GM23338 (cell line): ENCODE results near the gene TMEM255B.

Experiments
- CREB1 ChIP-seq: fragments of 250-450 bp; sonication (Bioruptor Pico); IDR thresholded peaks from 2 replicates; pipeline ENCODE4 v1.5.0; 2020; ENCODE audit warnings: low read depth, mild to moderate bottlenecking, moderate library complexity
- EZH2 ChIP-seq: fragments of 200-600 bp; sonication (generic); IDR thresholded peaks from one replicate; pipeline ENCODE4 v1.8.0; 2017; ENCODE audit warnings: antibody characterized with exemption, mild to moderate bottlenecking, low read depth; ENCODE audit not compliant: unreplicated experiment
- EZH2phosphoT487 ChIP-seq: fragments of 200-600 bp; sonication (generic); IDR thresholded peaks from one replicate; pipeline ENCODE4 v1.8.1; 2018; ENCODE audit warnings: antibody characterized with exemption; ENCODE audit not compliant: unreplicated experiment
- JUNB ChIP-seq: IDR thresholded peaks from one replicate; pipeline ENCODE4 v1.6.1; 2016; ENCODE audit warnings: antibody characterized with exemption; ENCODE audit not compliant: unreplicated experiment
- POLR2AphosphoS5 ChIP-seq: IDR thresholded peaks from 2 replicates; pipeline ENCODE4 v1.6.1; 2016; ENCODE audit warnings: antibody characterized with exemption, low read depth
- ZNF331 ChIP-seq: fragments of 250-450 bp; sonication (Bioruptor Pico); IDR thresholded peaks from 2 replicates; pipeline ENCODE4 v1.5.0; 2020; ENCODE audit warnings: low read depth, mild to moderate bottlenecking, moderate library complexity
- TF ChIP-seq, protein P1 (sequence below): IDR thresholded peaks from one replicate; pipeline ENCODE4 v1.6.1; 2018; ENCODE audit warnings: antibody characterized with exemption; ENCODE audit not compliant: unreplicated experiment
- TF ChIP-seq, protein P2 (sequence below), 2 experiments: fragments of 200-600 bp in 1 of 2; sonication (generic) in 1 of 2; conservative IDR thresholded peaks; 2 replicates each; pipeline versions ENCODE4 v1.5.1 to v1.6.1; 2016 to 2017; ENCODE audit warnings: antibody characterized with exemption in 2 of 2, low read depth in 2 of 2, mild to moderate bottlenecking in 2 of 2, moderate library complexity in 1 of 2
- TF ChIP-seq, protein P3 (sequence below): IDR thresholded peaks from 2 replicates; pipeline ENCODE4 v1.6.1; 2016; ENCODE audit warnings: antibody characterized with exemption

DNA sequence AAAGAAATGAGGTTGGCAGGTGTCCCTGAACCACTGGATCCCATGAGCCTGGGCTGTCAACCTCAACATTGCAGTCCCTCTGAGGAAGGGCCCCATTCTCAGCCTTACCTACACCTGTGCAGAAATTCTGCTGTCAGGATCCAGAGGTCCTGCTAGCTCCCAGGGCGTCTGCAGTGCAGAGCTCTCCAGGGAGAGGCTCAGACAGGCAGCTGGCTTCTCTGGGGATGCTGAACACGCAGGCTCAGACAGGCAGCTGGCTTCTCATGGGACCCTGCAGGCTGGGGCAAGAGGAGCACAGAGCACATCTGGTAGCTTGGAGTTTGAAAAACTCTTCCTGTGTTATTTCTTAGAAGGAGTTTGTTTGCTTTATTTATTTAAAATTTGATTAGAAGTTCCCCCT lies 50.9 kb downstream of the TMEM255B start:
- TF ChIP-seq, protein P1, sequence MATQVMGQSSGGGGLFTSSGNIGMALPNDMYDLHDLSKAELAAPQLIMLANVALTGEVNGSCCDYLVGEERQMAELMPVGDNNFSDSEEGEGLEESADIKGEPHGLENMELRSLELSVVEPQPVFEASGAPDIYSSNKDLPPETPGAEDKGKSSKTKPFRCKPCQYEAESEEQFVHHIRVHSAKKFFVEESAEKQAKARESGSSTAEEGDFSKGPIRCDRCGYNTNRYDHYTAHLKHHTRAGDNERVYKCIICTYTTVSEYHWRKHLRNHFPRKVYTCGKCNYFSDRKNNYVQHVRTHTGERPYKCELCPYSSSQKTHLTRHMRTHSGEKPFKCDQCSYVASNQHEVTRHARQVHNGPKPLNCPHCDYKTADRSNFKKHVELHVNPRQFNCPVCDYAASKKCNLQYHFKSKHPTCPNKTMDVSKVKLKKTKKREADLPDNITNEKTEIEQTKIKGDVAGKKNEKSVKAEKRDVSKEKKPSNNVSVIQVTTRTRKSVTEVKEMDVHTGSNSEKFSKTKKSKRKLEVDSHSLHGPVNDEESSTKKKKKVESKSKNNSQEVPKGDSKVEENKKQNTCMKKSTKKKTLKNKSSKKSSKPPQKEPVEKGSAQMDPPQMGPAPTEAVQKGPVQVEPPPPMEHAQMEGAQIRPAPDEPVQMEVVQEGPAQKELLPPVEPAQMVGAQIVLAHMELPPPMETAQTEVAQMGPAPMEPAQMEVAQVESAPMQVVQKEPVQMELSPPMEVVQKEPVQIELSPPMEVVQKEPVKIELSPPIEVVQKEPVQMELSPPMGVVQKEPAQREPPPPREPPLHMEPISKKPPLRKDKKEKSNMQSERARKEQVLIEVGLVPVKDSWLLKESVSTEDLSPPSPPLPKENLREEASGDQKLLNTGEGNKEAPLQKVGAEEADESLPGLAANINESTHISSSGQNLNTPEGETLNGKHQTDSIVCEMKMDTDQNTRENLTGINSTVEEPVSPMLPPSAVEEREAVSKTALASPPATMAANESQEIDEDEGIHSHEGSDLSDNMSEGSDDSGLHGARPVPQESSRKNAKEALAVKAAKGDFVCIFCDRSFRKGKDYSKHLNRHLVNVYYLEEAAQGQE: no peak
- TF ChIP-seq, protein P2, sequence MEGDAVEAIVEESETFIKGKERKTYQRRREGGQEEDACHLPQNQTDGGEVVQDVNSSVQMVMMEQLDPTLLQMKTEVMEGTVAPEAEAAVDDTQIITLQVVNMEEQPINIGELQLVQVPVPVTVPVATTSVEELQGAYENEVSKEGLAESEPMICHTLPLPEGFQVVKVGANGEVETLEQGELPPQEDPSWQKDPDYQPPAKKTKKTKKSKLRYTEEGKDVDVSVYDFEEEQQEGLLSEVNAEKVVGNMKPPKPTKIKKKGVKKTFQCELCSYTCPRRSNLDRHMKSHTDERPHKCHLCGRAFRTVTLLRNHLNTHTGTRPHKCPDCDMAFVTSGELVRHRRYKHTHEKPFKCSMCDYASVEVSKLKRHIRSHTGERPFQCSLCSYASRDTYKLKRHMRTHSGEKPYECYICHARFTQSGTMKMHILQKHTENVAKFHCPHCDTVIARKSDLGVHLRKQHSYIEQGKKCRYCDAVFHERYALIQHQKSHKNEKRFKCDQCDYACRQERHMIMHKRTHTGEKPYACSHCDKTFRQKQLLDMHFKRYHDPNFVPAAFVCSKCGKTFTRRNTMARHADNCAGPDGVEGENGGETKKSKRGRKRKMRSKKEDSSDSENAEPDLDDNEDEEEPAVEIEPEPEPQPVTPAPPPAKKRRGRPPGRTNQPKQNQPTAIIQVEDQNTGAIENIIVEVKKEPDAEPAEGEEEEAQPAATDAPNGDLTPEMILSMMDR (conservative IDR thresholded peaks at IDR 0.05; ENCODE audit: low read depth in 2 of 2): no peak
- TF ChIP-seq EZH2phosphoT487 (no peak), POLR2AphosphoS5 (no peak), EZH2 (no peak), JUNB (no peak), CREB1 (CRISPR knock-in tag) (no peak), ZNF331 (CRISPR knock-in tag) (no peak)
- TF ChIP-seq, protein P3, sequence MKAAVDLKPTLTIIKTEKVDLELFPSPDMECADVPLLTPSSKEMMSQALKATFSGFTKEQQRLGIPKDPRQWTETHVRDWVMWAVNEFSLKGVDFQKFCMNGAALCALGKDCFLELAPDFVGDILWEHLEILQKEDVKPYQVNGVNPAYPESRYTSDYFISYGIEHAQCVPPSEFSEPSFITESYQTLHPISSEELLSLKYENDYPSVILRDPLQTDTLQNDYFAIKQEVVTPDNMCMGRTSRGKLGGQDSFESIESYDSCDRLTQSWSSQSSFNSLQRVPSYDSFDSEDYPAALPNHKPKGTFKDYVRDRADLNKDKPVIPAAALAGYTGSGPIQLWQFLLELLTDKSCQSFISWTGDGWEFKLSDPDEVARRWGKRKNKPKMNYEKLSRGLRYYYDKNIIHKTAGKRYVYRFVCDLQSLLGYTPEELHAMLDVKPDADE: no peak
